Subcutaneous adipose tissue (tissue), 4 donors: ENCODE data around the gene SIL1. TPM values are rescaled to one million over a fixed set of nuclear protein-coding genes. Genes with fewer than 3 reads are reported as not detected.

ENCODE experiments used
- total RNA-seq, 4 donors: library from RNA; depleted of rRNA; stranded (reverse); fragments of >200 nt; gene quantifications; one replicate each; pipeline ENCODE4 v1.1.0, GENCODE V29; 2016
- TF ChIP-seq, protein P1 (sequence below): fragments of 450-650 bp; IDR thresholded peaks from one replicate; pipeline ENCODE4 v1.5.1; 2016; ENCODE audit warnings: low read depth, mild to moderate bottlenecking, control low read depth, antibody characterized with exemption, moderate library complexity

SIL1 gene
- total RNA-seq, 4 donors from 2014 or later, result 29.7 to 52.9 (median 44.8) TPM

DNA sequence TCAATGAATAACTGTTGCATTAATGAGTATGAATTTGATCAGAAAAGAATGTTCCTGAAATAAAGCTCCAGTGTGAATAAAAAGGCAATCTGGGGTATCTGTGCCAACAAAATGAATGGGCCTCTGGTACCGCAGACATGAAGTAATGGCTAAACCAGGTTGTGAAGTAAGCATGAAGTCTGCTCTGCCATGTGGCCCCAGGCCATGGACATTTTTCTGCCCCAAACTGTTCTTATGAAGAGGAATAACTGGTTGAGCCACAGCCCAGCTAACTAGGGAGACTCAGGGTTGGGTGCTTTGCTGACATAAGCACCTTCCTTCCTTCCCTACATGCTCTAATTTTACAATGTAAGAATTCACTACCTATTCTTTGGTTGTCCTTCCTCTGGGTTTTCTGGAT lies 175.6 kb downstream of the SIL1 start:
- TF ChIP-seq, protein P1, sequence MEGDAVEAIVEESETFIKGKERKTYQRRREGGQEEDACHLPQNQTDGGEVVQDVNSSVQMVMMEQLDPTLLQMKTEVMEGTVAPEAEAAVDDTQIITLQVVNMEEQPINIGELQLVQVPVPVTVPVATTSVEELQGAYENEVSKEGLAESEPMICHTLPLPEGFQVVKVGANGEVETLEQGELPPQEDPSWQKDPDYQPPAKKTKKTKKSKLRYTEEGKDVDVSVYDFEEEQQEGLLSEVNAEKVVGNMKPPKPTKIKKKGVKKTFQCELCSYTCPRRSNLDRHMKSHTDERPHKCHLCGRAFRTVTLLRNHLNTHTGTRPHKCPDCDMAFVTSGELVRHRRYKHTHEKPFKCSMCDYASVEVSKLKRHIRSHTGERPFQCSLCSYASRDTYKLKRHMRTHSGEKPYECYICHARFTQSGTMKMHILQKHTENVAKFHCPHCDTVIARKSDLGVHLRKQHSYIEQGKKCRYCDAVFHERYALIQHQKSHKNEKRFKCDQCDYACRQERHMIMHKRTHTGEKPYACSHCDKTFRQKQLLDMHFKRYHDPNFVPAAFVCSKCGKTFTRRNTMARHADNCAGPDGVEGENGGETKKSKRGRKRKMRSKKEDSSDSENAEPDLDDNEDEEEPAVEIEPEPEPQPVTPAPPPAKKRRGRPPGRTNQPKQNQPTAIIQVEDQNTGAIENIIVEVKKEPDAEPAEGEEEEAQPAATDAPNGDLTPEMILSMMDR, result no peak

DNA sequence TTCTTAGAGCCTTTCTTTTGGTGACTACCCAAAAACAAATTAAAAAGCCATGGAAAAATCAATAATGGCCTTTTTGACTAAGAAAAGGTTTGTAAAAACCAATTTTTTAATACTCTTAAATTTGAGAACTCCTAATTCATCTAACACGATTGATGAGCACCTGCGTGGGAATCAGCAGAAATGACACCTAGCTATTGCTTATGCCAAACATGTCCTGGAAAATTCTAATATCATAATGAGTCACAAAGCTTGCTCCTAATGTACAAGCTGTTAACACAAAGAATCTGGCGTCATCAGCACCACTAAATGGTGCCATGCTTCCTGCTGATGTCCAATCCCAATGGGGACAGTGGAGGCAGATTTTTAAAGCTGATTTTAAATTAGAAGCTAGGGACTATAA lies 176.8 kb downstream of the SIL1 start:
- TF ChIP-seq, protein P1, result no peak

DNA sequence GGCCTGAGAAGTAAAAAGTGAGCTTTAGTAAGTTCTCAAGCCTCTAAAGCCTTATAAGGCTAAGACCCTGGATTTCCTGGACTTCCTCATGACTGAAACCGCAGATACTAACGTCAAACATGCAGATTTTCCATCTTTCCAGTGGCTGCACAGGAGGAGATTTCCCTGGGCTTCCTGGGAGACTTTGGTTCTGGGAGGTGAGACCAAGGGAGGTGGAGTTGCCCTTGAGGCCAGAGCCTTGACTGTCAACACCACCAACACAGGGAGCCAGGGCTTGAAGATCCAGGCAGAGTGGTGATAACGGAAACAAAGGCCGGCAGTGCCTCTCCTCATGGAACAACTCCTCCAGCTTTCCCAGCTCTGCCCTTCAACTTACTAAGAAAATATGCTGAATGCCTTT lies 178.3 kb downstream of the SIL1 start:
- TF ChIP-seq, protein P1, result no peak

DNA sequence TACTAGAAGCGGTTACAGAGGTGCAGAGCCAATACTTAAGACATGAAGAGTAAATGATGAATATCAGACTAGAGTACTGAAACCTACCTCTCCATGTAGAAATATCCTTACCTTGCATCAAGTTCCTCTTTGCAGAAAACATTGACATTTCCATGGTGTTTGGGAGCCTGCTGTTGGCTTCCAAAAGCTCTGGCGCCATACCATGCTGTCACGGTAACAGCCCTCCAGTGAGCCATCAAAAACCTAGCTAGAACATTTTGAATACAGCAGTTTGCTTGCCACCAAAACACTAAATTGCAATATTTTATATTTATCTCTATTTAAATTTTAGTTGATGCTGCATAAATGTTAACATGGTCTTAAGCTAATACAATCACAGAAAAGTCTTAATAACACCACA lies 179.0 kb downstream of the SIL1 start:
- TF ChIP-seq, protein P1, result no peak

DNA sequence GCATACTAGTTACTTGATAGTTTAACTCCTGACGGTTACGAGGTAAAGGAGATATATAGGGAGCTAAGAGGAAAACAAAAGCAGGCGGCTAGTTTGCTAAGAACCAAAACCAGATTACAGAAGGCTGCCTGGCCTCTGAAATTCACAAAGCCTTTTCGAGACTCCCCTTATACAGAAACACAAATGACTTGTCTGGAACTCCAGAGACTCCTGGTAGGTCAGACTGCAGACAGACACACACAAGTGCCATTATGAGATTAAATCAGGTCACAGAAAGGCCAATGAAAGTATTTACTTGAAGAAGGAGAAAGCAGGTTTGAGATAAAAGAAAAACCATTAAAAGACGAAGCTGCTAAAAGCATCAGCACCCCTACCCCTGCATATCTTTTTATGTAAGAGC lies 180.5 kb downstream of the SIL1 start:
- TF ChIP-seq, protein P1, result no peak

DNA sequence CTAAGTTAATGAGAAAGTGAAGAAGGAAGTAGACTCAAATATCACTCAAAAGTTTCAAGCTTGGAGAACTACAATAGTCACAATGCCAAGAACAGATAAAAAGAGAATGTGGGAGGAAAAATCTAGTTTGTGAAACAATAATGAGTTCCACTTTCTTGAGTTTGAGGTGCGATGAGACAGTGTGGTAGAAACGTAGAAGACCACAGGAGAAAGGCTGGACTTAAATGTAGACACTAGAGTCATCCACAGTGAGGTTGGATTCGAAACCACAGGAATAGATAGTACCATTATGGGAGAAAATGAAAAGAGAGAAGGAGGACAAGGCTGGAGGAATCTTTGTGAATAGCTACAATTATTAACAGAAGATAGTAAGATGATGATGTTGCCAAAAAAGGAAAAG lies 182.0 kb downstream of the SIL1 start:
- TF ChIP-seq, protein P1, result no peak

DNA sequence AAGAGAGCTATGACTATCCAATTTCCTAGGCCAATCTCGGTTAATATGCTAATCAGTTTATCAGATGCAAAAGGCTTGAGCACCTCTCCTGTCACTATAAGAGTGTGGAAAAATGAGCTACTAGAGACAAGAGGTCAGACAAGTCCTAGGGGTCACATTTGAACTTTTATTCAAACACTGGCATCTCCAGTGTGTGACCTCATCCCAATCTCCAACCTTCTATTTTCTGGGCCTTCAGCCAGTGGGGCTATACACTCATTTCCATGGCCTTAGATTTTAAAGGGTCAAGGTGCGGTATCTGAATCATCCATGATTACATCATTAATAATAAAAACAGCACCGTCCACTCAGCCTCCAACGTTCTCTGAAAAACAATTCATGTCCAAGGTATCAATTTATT lies 183.4 kb downstream of the SIL1 start:
- TF ChIP-seq, protein P1, result no peak

DNA sequence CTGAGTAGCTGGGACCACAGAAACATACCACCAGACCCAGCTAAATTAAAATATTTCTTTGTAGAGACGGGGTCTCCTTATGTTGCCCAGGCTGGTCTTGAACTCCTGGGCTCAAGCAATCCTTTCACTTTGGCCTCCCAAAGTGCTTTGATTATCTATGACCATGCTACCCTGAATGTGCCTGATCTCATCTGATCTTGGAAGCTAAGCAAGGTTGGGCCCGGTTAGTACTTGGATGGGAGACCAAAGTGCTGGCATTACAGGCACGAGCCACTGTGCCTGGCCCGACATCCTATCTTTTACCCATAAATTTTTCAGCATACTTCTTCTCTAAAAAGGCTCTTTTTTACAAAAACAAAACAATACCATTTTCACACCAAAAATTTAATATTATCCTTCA lies 186.0 kb downstream of the SIL1 start:
- TF ChIP-seq, protein P1, result no peak
